CD4-positive, alpha-beta T cell (primary cell): ENCODE measurements around the gene NGDN. TPM values are rescaled to one million over a fixed set of nuclear protein-coding genes. Genes with fewer than 3 reads are reported as not detected.

Experiments
- ATAC-seq: fragments of 200-7000 bp; cut with Tn5 transposase; one replicate; pipeline ENCODE4 v1.10.0; 2022; ENCODE audit warnings: mild to moderate bottlenecking; ENCODE audit not compliant: poor library complexity
- CTCF ChIA-PET: fragments of 350-600 bp; sonication (Branson Sonifier 250); formaldehyde crosslinking; loops from one replicate; lab custom pipeline; 2021; ENCODE audit warnings: antibody characterized with exemption, inconsistent platforms; lab: Charles Lee
- POLR2A ChIA-PET: fragments of 350-600 bp; sonication (Branson Sonifier 250); formaldehyde crosslinking; loops from one replicate; lab custom pipeline; 2021; ENCODE audit warnings: antibody characterized with exemption, inconsistent platforms; lab: Charles Lee
- DNase-seq, 14 experiments: peaks; one replicate each; pipeline ENCODE4 v3.0.0-alpha.2; 2013 to 2020; ENCODE audit warnings: mixed read lengths in 2 of 14
- H3K27ac ChIP-seq, 2 donors: one replicate each; pipeline versions ENCODE4 v1.5.1 to v1.7.0; 2013; ENCODE audit warnings: low read length in 2 of 2, low read depth in 1 of 2, mild to moderate bottlenecking in 1 of 2
- H3K27me3 ChIP-seq, 2 experiments: 1 replicate in 1 of 2; 2 replicates in 1 of 2; pipeline versions ENCODE4 v1.6.1 to v1.7.0; 2013; ENCODE audit warnings: low read length in 2 of 2, control low read depth in 1 of 2, mild to moderate bottlenecking in 1 of 2, moderate library complexity in 1 of 2; ENCODE audit not compliant: insufficient read depth in 2 of 2, control insufficient read depth in 1 of 2
- H3K36me3 ChIP-seq: one replicate; pipeline ENCODE4 v1.6.1; 2013; ENCODE audit warnings: low read length, control low read depth; ENCODE audit not compliant: insufficient read depth
- H3K4me1 ChIP-seq: one replicate; pipeline ENCODE4 v1.6.1; 2013; ENCODE audit warnings: low read length, control low read depth; ENCODE audit not compliant: insufficient read depth
- H3K4me3 ChIP-seq: one replicate; pipeline ENCODE4 v1.5.1; 2013; ENCODE audit warnings: mild to moderate bottlenecking, low read length, moderate library complexity
- H3K9me3 ChIP-seq, 2 experiments: 1 replicate in 1 of 2; 2 replicates in 1 of 2; pipeline versions ENCODE4 v1.6.1 to v1.7.0; 2013; ENCODE audit warnings: low read length in 2 of 2, mild to moderate bottlenecking in 2 of 2, control low read depth in 1 of 2, moderate library complexity in 1 of 2; ENCODE audit not compliant: control insufficient read depth in 1 of 2, insufficient read depth in 1 of 2
- H3K27ac Mint-ChIP-seq: one replicate; pipeline ENCODE4 v1.8.0; 2020; ENCODE audit warnings: mixed read lengths
- H3K27me3 Mint-ChIP-seq: one replicate; pipeline ENCODE4 v1.8.0; 2021; ENCODE audit warnings: mixed read lengths
- H3K36me3 Mint-ChIP-seq: one replicate; pipeline ENCODE4 v1.8.0; 2021; ENCODE audit warnings: low read depth, mixed read lengths
- H3K4me1 Mint-ChIP-seq: one replicate; pipeline ENCODE4 v1.8.0; 2021; ENCODE audit warnings: low read depth, mixed read lengths
- H3K4me3 Mint-ChIP-seq: one replicate; pipeline ENCODE4 v1.8.0; 2020; ENCODE audit warnings: mild to moderate bottlenecking, mixed read lengths
- H3K9me3 Mint-ChIP-seq: one replicate; pipeline ENCODE4 v1.8.0; 2020; ENCODE audit warnings: mixed read lengths
- CTCF ChIP-seq: fragments of 200-600 bp; IDR thresholded peaks from one replicate; pipeline ENCODE4 v1.8.0; 2022; ENCODE audit warnings: antibody characterized with exemption, mild to moderate bottlenecking
- intact Hi-C, 2 experiments: fragments of 100-400 bp; cut with DNase I in 1 of 2; cut with micrococcal nuclease in 1 of 2; formaldehyde crosslinking; loops; one replicate each; pipeline versions ENCODE4 v1.15.1 to v1.9.0; 2023 to 2025; cut with DNase I, micrococcal nuclease
- total RNA-seq, 174 experiments: library from RNA in 2 of 174; stranded (reverse) in 2 of 174; gene quantifications; one replicate each; pipeline ENCODE4 v1.2.3 and lab custom pipeline; 2021 to 2026

NGDN gene
- total RNA-seq, 2 experiments from 2014 or later: 146 to 149 TPM

GRCh38 chr14:23470947-23471346, 1.4 kb downstream of the NGDN start:
- H3K36me3 ChIP-seq: peaks cover 49% of the 10 kb centered on the region
- H3K36me3 Mint-ChIP-seq: peaks cover 46% of the 10 kb centered on the region
- ATAC-seq (no peak), DNase-seq (no peak)
- no peak overlapping the region for H3K27ac ChIP-seq
- H3K9me3 ChIP-seq: peaks cover 0 to 3% of the 10 kb centered on the region in 2 experiments
- TF ChIP-seq CTCF: no peak
- peaks cover 7% of the 10 kb centered on the region for H3K4me1 Mint-ChIP-seq
- H3K4me1 ChIP-seq: peaks cover 14% of the 10 kb centered on the region
- no peaks in the 10 kb centered on the region for H3K27me3 Mint-ChIP-seq
- no peak overlapping the region for H3K4me3 Mint-ChIP-seq
- intact Hi-C loops: no loop called here
- H3K27ac Mint-ChIP-seq: no peak overlapping the region
- H3K9me3 Mint-ChIP-seq: no peaks in the 10 kb centered on the region
- ChIA-PET CTCF (interaction anchor here (1.9 kb wide), 1 partner anchor 89 kb away, joined by 5 read pairs; no protein-coding TSS in a partner anchor), POLR2A (interaction anchor here (1.3 kb wide), 1 partner anchor 881 kb away, joined by 3 read pairs; no protein-coding TSS in a partner anchor)
- H3K4me3 ChIP-seq: no peak overlapping the region
- no peaks in the 10 kb centered on the region for H3K27me3 ChIP-seq

GRCh38 chr14:23478109-23478759, 8.7 kb downstream of the NGDN start:
- DNase-seq: peak; percentile 40 to 82 (median 61)
- no peak overlapping the region for H3K4me3 ChIP-seq
- Mint-ChIP-seq H3K27ac (peak overlapping the region; percentile 1), H3K27me3 (no peaks in the 10 kb centered on the region), H3K4me1 (peaks cover 16% of the 10 kb centered on the region), H3K36me3 (peaks cover 82% of the 10 kb centered on the region), H3K4me3 (no peak overlapping the region), H3K9me3 (no peaks in the 10 kb centered on the region)
- CTCF ChIA-PET: interaction anchor here (0.6 to 3.4 kb wide), 8 partner anchors 10 to 88 kb away, joined by 3 to 67 read pairs (median 4); partner anchors contain the start of genes THTPA and ZFHX2
- H3K36me3 ChIP-seq: peaks cover 75% of the 10 kb centered on the region
- POLR2A ChIA-PET: interaction anchor here (0.7 to 3.2 kb wide), 13 partner anchors 8 to 712 kb away, joined by 3 to 24 read pairs (median 3); partner anchors contain the start of genes AP1G2, NGDN, OXA1L and THTPA
- intact Hi-C loops: loop anchor here (1.0 kb wide), 2 partner anchors 61 to 84 kb away; no protein-coding TSS in a partner anchor
- TF ChIP-seq CTCF: peak; percentile 70
- no peak overlapping the region for H3K27ac ChIP-seq
- no peaks in the 10 kb centered on the region for H3K27me3 ChIP-seq
- no peaks in the 10 kb centered on the region for H3K4me1 ChIP-seq
- no peaks in the 10 kb centered on the region for H3K9me3 ChIP-seq
- ATAC-seq: peak; percentile 90

GRCh38 chr14:23481362-23481970, 12.0 kb downstream of the NGDN start:
- H3K27me3 ChIP-seq: no peaks in the 10 kb centered on the region
- ChIA-PET POLR2A (no interaction called here), CTCF (interaction anchor here (1.3 kb wide), 1 partner anchor 78 kb away, joined by 3 read pairs; no protein-coding TSS in a partner anchor)
- ATAC-seq: no peak
- no peak for TF ChIP-seq CTCF
- no peak for DNase-seq
- H3K27ac ChIP-seq: no peak overlapping the region
- Mint-ChIP-seq H3K27me3 (no peaks in the 10 kb centered on the region), H3K27ac (no peak overlapping the region), H3K36me3 (peaks cover 77% of the 10 kb centered on the region), H3K9me3 (no peaks in the 10 kb centered on the region), H3K4me1 (peaks cover 16% of the 10 kb centered on the region), H3K4me3 (no peak overlapping the region)
- no peaks in the 10 kb centered on the region for H3K4me1 ChIP-seq
- H3K4me3 ChIP-seq: no peak overlapping the region
- H3K36me3 ChIP-seq: peaks cover 65% of the 10 kb centered on the region
- intact Hi-C loops: no loop called here
- no peaks in the 10 kb centered on the region for H3K9me3 ChIP-seq
